HK-2 (cell line): ENCODE results near the gene TJP2.

Experiments
- DNase-seq: peaks from one replicate; pipeline ENCODE4 v3.0.0-alpha.2; 2018; ENCODE audit not compliant: unreplicated experiment

TJP2 gene

DNA sequence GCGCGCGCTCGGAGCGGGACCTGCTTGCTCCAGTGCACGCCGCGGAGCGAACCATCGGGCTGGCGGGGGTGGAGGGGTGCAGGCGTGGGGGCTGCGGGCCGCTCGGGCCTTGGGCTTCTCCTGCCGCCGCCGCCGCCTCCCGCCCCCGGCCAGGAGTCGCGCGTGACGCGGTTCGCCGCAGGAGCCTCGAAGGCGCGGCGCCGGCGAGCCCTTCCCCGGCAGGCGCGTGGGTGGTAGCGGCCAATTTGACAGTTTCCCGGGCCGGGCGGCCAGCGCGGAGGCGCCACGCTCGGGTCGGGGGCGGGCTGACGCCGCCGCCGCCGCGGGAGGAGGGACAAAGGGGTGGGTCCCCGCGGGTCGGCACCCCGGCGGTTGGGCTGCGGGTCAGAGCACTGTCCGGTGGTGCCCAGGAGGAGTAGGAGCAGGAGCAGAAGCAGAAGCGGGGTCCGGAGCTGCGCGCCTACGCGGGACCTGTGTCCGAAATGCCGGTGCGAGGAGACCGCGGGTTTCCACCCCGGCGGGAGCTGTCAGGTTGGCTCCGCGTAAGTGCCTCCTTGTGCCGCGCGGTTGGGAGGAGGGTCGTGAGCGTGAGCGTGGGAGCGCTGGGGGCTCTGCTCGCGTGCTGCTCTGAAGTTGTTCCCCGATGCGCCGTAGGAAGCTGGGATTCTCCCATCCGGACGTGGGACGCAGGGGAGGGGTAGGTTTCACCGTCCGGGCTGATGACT lies at the start of gene TJP2:
Gene TJP2, plus strand, starts transcription at position 387 of the 725 bp plus-strand sequence. Its CDS starts 96 bp downstream, at position 483.
- DNase-seq: peak; percentile 45

DNA sequence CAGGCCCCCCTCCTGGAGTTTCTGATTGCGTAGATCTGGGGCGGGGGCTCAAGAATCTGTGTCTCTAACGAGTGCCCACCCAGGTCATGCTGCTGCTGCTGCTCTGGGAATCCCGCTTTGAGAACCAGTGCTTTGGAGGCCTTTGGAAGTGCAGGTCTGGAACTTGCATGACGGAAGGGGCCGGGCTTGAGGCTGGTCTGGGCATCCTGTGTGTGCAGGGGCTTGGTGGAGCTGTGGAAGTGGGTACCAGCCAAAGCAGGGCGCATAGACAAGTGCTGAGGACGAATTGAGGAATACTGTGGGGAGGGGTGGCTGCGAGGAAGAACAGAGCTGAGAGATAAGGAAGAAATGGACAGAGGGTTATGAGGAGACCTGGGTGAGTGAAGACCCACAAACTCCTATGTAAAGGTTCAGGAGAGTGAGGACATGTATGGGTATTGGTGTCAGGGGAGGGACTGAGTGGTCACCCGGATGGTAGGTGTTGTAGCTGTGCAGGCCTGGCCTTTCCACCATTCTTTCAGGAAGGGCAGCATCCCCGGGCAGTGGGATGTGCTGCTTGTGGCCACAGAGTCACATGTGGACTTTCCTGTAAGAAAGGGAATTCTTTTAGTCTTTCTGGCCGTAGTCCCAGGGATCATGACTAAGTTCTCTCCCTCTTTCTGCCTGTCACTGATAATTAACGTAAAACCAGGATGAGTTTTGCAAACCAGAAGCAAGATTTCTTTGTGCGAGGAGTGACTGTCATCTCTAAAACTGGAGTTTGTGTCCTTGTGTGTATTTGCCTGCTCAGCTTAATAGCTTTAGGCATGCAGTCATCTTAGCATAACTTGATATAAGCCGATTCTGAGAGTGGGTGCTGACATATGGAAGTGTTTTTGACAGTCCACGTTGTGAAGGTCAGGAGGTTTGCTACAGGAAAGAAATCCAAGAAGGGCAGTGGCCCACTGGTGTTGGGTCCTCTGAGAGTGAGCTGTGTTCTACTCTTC lies 43.3 kb upstream of the TJP2 start:
- peak; percentile 2 for DNase-seq

DNA sequence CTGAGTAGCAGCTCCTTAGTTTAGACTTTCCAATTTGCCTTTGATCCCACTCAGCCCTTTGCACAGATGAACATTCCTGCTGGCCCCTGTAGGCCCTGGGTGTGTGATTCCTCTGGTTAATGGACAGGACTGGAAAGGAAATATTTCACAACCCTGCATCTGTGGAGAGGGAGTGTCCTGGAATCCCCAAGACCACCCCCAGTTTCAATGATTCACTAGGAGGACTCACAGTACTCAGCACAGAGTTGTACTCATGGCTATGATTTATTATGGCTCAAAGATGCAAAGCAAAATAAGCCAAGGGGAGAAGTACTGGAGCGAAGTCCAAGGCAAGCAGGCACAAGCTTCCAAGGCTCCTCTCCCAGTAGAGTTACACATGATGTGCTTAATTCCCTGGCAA lies 42.4 kb upstream of the TJP2 start:
- DNase-seq: peak; percentile 25

DNA sequence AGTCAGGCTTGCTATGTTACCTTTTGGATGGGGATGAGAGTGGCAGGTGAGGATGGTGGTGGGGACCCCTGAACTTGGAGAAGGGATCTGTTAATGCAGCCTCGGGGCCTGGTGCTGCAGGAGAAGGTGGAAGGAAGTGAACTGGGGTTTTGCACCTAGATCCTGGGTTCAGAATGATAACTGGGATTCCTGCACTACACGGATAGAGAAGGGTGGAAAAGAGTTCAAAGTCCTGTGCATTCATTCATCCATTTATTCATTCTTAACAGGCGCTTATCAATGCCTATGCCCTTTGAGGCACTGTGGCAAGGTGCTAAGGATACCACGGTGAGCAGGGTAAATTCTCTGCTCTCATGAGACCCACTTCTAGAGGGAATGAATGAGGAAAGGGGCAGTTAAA lies 41.7 kb upstream of the TJP2 start:
- no peak for DNase-seq

DNA sequence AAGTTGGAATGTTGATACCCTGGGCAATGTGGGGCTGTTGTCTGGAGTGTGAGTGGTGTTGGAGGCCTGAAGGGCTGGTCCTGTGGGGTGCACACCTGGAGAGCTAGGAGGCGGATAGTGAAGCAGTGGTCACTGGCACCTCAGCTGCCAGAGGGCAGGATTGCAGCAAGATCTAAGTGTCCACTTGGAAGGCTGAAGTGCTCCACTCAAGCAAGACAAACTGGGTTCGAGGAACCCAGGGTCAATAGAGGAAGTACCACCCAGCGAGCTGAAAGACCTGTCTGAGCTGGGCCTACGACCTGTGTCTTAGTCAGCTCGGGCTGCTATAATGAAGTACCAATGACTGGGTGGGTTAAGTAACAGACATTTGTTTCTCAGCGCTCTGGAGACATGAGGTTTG lies 39.7 kb upstream of the TJP2 start:
- no peak for DNase-seq

DNA sequence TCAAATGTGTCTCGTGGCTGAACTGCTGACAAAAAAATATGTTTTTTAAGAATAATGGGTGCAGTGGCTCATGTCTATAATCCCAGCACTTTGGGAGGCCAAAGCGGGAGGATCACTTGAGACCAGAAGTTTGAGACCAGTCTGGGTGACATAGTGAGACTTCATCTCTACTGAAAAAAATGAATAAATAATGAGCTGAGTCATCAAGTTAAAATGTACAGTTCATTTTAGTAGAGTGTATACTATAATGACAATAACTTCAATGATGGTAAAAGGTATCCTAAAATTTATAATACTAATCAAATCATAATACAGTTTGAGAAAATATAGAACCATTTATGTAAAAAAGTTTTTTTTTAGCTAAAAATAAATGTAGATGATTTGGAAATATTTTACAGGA lies 37.9 kb upstream of the TJP2 start:
- DNase-seq: no peak

DNA sequence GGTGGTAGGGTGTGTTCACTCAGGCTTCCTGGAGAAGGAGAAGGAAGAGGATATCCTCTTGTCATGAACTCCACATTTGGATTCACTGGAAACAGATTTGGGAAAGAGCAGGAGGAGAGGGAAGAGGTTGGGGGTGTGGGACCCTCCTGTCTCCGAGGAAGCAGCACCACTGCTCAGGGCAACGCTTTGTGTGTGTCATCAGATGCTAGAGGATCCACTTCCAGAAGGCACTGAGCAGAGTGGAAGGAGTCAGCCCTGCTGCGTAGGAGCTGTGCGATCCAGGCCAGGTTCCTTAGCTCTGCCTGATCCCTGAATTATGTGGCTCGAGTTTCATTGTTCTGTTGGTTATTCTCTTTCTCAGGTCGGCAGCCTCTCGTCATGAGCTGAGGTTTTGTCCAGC lies 37.3 kb upstream of the TJP2 start:
- DNase-seq: no peak

DNA sequence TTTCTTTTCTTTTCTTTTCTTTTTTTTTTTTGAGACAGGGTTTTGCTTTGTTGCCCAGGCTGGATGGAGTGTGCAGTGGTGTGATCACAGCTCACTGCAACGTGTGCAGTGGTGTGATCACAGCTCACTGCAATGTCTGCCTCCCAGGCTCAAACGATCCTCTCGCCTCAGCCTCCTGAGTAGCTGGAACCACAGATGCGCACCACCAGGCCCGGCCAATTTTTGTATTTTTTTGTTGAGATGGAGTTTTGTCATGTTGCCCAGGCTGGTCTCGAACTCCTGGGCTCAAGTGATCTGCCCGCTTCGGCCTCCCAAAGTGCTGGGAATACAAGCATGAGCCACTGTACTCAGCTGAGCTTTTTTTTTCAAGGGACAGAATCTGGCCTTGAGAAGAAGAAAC lies 36.8 kb upstream of the TJP2 start:
- no peak for DNase-seq

DNA sequence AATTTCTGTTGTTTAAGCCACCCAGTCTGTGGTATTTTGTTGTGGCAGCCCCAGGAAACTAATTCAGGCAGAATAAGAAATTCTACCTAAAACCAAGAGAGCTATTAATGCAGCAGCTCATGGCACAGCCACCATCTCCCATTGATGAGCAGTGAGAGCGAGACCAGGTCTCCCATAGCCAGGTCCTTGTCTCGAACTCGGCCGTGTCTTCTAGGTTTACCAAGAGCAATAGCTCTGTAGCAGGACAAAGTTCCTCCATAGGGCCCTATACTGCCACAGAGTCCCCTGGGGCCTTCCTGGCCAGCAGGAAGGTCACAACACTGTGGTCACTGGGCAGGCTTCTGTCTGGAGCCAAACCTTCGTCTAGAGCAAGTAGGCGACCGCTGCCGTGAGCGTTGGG lies 34.5 kb upstream of the TJP2 start:
- DNase-seq: no peak

DNA sequence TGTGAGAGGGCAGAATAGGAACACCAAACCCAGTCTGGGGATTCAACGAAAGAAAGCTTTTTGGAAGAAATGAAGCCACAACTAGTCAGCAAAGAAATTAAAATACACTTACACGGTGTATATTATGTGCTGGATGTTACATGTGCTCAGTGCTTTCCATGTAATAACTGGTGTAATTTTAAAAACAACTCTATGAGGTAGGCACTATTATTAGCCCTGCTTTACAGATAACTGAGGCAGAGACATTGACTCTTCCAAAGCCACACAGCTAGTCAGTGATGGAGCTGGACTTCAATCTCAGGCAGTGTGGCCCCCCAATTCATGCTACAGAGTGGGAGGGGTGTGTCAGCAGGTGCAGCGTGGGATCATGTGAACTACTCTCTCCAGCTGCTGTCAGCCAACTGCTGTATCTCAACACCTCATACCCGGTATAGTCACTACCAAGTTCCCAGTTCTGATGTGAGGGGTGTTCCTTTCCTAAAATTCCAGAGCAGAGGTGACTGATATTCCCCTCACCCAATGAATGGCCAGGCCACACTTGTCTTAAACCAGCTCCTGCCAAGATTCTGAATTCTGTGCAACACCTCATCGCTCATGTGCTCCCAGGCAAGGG lies 33.8 kb upstream of the TJP2 start:
- DNase-seq: no peak

DNA sequence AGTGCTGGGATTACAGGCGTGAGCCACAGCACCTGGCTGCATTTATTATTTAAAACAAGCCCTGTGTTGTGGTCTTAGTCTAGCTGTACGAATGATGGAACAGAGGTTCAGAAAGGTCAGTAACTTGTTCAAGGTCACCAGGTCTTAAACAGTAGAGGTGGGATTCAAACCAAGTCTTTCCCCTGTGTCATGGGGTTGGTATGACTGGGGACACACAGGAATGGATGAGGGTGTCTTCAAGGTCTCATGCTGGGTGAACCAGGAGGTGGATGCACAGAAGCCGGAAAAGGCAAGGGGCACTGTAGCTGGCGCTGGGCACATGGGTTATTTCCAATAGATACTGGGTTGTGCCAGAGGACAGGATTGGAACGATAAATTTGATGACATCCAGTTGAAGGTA lies 32.2 kb upstream of the TJP2 start:
- DNase-seq: no peak

DNA sequence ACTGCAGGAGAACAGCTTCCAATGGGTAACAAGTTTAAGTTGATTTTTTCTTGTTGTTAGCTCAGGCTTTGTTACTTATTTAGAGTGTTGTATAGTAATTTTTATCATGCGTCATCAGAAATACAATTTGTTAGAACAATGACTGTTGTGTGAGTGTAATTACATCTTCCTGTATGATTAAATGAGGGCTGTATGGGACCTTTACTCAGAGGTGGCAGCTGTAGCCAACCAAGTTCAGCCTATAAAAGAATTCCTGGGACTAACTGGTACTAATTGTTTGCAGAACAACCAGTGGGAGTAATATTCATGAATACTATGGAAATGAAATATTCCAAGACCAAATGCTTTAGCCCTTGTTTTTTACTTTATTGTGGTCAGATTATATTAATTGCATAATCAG lies 30.8 kb upstream of the TJP2 start:
- no peak for DNase-seq

DNA sequence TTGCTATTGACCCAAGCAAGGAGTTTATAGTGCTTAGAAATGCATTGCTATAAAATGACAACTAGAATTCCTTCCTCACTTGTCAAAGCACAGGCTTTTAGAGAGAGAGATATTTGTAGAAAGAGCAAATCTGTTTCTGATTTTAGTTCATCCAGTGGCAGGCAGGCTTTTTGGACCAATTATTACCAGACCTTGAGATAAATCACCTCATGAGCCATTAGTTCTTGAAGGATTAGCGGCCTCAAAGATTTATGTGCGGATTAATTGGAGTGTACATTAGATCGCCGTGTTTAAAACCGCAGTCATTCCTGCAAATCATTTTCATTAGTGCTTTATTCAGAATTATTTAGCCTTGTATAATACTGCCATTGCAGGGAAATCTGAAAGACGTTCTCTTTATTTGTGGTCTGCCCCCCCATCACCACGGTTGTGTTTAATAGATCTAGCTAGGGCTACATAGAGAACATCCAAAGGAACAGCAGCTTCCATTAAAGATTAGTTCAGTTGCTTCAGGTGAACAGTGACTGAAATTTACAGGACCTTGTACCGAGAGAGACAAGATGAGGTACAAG lies 28.8 kb upstream of the TJP2 start:
- DNase-seq: no peak

DNA sequence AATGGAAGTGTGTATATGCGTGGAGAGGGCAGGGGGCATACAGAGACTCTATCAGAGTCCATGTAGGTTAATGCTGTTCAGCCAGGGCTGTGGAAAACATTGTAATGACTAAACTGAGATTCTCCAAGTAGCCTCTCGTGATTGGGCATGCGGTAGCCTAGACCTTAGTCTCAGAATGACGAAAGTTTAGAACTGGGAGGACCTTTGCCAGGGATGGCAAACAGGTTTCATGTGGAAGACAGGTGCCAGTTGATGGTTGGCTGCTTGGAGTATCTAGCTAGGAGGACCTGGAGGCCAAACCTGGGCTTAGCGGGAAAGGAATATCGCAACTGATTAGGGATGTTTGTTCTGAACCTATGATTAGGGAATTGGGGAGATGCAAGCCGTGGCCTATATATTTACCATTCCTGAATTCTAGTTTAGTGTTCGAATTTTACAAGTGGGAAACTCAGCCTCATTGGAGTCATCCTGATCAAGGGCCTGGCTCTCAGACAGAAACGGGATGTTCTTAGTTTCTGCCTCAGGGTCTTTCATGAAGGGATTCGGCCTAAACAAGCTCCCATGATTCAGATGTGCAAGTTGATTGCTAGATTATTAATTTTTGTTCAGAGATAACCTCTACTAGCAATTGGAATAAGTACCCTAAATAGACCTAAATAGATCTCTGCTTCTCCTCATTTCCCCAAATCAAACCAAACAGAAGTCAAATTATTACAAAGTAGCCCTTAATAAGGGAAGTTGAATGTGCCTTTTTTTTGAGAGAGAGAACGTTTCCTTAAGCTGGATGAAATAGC lies 26.8 kb upstream of the TJP2 start:
- DNase-seq: no peak

DNA sequence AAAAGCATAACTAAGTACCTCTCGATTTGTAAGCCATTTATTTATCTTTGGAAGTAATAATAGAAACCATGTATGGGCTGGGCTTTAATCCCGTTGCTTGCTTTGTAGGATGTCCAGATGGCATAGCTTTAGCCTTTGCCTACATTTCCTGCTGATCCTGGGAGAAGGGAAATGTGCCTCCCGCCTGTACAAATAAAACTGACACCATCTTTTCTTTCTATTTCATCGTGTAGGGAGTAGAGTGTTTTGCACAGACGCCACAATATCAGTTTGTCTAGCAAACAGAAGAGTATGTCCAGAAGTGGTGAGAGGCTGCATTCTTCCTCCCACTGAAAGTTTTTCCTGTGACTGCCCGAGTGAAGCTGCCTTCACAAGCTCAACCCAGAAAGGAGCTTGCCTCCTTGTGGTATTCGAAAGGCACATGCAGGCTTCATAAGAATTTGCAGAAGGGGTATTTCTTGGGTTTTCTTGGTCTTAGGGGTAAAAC lies 24.7 kb upstream of the TJP2 start:
- DNase-seq: no peak

DNA sequence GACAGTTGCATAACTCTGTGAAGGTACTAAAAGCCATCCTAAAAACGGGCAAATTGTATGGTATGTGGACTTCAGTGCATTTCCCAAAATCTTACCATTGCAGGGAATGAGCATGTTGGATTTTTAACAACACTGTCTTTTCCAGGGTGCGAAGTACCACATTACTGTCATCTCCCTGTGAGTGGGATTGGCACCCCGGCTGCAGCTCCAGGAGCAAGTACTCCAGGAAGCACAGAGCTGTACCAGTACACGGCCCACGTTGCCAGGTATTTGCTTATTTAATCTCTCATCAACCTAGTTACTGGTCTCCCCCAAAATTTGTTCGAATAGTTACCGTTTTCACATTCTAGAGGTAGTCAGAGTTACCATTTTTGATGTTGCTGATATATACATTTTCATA lies 22.6 kb upstream of the TJP2 start:
- no peak for DNase-seq

DNA sequence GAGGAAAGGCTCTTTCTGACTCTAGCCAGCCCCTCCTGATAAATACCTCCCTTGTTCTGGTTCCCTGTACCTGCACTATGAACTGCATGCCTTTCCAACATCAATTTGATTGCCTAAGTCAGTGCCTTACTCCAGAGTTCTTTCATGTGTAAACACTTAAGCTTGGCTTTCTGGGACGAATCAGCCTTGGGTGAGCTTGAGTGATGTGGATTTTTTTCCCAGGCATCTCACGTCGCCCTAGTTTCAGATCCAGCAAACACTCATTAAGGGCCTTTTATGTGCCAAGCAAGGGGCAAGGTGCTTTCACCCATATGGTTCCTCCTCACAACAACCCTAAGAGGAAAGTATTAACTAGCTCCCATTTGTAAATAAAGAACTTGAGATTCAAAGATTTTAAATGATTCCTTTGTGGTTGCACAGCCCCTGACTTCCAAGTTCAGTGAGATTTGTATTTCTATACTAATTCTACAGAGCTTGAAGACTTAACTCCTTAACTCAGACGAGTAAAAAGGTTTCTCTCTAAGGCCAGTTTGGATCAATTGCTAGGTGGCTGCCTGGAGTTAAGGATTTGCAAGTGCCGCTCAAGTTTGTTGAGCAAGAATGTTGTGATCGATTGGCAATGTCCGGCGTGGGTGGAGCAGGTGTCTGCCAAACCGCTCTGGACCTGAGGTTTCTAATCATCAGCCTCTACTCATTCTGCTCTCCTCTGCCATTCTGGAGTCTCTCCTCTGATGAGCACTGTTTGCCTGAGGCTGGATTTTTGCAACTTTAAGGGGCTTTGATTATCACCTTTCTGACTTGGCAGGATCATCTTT lies 20.2 kb upstream of the TJP2 start:
- no peak for DNase-seq

DNA sequence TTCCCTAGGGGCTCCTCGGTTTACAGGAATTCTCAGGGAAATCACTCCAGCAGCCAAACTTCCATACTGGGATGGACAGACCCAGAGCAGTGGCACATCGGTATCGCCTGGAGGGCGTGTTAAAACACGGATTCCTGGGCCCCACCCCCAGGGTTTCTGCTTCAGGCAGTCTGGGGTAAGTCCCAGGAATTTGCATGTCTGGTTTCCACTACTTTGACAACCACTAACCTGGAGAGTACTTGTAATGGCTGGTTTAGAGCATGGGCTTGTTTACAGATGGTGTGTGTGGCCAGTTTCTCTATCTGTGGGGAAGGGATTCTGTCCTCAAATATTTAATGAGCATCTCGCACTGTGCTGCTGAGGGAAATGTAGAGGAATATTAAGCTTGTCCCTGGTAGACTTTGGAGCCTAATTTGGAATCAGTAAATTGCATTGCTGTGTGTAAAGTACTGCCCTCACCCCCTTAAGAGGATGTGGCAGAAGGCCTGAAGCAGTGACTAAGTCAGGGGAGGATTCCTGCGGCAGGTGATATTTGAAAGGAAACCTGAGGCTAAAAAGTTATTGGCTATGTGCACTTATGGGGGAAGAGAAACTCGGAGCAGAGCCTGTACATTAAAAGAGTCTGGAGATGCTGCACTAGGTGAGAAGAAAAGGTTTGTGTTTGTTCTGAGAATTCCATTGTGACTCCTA lies 18.6 kb upstream of the TJP2 start:
- no peak for DNase-seq

DNA sequence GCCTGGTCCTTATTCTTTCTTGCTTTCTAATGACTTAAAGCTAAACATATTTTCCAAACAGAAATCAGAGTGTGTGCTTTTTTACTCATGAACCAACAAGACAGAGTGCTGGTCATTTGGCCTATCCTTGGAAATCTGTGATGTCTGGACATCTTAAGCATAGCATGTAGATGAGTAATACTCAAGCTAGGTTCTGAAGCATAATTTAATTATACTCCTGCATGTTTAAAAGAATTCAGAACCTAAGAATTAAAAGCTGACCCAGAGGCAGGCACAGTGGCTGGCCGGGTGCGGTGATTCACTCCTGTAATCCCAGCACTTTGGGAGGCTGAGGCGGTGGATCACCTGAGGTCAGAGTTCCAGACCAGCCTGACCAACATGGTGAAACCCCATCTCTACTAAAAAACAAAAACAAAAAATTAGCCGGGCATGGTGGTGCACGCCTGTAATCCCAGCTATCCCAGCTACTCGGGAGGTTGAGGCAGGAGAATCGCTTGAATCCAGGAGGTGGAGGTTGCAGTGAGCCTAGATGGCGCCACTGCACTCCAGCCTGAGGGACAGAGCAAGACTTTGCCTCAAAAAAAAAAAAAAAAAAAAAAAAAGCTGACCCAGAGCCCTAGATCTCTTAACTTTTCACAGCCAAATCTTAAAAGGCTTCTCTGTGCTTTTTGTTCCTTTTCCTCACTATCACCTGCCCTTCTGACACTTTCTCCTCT lies 16.2 kb upstream of the TJP2 start:
- DNase-seq: no peak
